ENCODE measurements around the gene EFNA1.

The EFNA1 gene, protein sequence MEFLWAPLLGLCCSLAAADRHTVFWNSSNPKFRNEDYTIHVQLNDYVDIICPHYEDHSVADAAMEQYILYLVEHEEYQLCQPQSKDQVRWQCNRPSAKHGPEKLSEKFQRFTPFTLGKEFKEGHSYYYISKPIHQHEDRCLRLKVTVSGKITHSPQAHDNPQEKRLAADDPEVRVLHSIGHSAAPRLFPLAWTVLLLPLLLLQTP

DNA sequence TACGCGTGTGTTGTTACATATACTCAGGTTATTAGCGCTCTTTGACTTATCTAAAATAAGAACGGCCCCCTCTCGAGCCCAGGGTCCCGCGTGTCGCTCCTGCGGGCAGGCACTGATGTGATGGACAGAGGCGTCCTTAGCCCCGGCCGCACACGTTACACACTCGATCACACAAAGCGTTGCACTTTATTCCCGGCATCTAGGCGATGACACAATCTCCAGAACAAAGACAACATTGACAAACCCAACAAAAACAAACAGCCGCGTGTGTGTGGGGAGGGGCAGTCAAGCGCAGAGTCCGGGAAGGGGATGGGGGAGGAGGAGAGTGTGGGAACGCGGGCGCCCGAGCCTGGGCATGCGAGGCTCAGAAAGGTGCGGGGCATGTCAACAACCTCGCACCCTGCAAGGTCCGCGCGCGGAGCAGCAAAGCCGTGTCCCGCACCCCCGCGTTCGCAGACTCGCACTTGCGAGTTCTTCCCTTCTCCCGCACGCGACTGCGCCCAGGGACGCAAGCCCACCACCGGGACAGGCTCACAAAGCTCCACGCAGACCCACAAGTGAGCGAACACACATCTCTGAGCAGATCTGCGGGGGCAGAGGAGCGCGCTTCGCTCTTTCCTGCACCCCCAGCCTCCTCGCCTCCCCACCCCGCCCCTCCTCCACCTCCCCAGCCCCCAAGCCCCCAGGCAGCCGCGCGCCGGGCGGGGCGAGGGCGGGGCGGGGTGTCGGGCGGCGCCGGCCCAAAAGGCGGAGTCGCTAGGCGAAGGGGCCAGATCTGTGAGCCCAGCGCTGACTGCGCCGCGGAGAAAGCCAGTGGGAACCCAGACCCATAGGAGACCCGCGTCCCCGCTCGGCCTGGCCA, at the start of gene EFNA1:
Gene EFNA1, plus strand, starts transcription at position 772 of the 862 bp plus-strand sequence. CDS start 102 bp downstream, outside the sequence.
- DNase-seq = peak; percentile 42

- peak; percentile 70 for DNase-seq
These were observed 49.0 kb upstream of the EFNA1 start, which contains the start of gene EFNA3 for GRCh38 chr1:155078469-155079209. Gene EFNA3, plus strand, starts transcription at chr1:155078837. Its CDS starts 105 bp downstream, at chr1:155078942.

DNA sequence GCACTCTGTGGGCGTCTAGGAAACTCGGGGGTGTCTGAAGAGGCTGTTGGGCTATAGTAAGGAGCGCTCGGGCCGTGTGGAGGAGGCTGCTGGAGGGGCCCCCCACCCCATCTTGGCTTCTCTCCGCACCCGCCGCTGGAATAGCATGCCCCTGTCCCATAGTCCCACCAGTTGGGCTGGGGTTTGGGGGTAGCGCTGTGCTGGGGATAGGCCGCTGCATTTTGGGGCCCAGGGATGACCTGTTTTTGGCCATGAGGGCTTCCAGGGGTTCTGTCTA, 48.5 kb upstream of the EFNA1 start:
- DNase-seq = no peak

DNA sequence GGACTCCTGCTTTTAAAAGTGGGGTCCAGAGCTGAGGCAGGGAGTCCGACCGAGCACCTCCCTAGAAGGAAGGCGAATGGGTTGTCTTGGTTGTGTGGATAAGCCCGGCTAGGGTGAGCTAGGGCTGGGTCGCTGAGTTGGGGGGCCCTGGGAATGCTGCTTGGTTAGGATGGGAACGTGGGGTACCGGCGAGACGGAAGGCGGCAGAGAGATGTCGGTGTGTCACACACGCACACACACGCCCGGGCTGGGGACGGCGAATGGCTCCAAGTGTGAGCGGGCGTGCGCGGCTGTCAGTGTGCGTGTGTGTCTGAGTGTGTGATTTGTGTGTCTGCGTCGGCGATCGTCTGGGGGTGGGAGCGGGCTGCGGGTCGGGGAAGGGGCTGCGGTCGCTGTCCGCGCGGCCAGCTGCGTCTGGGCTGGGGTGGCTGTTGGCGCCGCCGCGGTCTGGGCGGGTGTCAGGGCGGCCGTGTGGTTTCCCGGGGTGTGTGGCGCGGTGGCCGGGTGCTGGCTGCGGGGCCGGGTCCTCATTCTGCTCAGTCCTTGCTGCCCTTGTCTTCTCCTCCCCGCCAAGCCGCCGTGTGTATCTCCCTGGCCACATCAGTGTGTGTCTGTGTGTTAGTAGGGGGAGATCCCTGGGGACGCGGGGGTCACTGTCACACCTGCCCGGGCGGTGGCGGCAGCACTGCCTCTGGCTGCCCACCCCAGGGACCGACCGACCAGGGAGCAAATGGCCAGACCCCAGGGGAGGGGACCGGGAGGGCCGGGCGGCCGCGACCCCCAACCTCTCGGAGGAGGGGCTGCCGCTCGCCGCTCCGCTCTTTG, 48.0 kb upstream of the EFNA1 start:
- DNase-seq = no peak

- peak; percentile 48 for DNase-seq
These were observed 47.1 kb upstream of the EFNA1 start for GRCh38 chr1:155080312-155081228.

- peak; percentile 59 for DNase-seq
These were observed 46.0 kb upstream of the EFNA1 start for GRCh38 chr1:155081472-155082300.

GRCh38 chr1:155082301-155083051, 45.2 kb upstream of the EFNA1 start:
- peak; percentile 57 for DNase-seq

DNA sequence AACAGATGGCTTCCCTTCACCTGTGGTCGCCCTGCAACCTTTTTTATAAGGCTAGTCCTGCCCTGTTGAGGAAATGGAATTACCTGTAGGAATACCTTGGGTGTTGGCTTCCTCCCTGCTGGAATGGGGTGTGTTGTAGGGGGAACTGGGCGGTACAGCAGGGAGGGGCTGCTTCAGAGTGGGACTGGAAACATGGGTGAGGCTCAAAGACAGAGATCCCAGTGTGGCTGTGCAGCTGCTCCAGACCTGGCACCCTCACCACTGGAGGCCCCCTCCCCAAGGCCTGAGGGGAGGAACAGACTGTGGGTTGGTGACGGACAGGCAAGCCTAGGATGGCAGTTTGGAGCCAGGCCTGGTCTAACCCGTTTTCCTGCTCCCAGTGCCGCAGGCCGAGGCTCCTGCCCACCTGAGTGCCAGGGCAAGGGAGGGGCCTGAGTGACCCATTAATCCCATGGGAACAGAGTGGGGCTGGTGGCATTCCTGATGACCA, 44.6 kb upstream of the EFNA1 start:
- no peak for DNase-seq

- DNase-seq = peak; percentile 61
These were observed 43.6 kb upstream of the EFNA1 start for GRCh38 chr1:155083865-155084721.

GRCh38 chr1:155084722-155085503, 42.8 kb upstream of the EFNA1 start:
- peak; percentile 95 for DNase-seq

GRCh38 chr1:155085504-155086127, 42.1 kb upstream of the EFNA1 start:
- DNase-seq = peak; percentile 87

GRCh38 chr1:155086128-155086741, 41.4 kb upstream of the EFNA1 start:
- DNase-seq = peak; percentile 90

- no peak for DNase-seq
These were observed 40.7 kb upstream of the EFNA1 start for GRCh38 chr1:155086856-155087535.

GRCh38 chr1:155091071-155092051, 36.3 kb upstream of the EFNA1 start:
- DNase-seq = peak; percentile 89

DNA sequence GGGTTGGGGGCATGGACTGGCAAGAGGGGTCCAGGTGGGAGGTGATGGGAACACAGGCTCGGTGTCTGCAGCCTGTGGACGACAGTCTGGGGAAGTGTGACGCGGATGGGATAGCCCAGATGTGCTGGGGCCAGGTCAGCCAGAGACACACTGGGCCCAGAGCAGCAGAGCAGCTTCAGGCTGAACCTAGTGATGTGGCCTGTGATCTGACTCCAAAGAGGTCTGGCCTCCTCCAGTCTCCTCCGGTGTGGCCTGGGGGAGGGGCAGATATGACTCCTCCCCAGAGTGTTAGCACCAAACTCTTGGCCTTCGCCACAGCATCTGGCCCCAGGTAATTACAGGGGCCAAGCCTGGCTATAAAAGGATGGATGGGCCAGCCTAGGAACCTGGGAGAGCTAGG, 35.5 kb upstream of the EFNA1 start:
- no peak for DNase-seq
